GM12873 (cell line): Measurements from ENCODE around the gene ZSWIM2.

Experiments used
- CTCF ChIP-seq: IDR thresholded peaks from 2 replicates; pipeline ENCODE4 v1.5.1; 2012; ENCODE audit warnings: low read depth, mild to moderate bottlenecking, moderate library complexity, low read length, control low read depth; ENCODE audit not compliant: insufficient read depth; ENCODE audit errors: missing control alignments

ZSWIM2 gene

GRCh38 chr2:186871881-186872280 lies 22.9 kb upstream of the ZSWIM2 start:
- no peak for TF ChIP-seq CTCF

GRCh38 chr2:186868344-186868743 lies 19.4 kb upstream of the ZSWIM2 start:
- no peak for TF ChIP-seq CTCF

GRCh38 chr2:186862869-186863709 lies 14.1 kb upstream of the ZSWIM2 start:
- TF ChIP-seq CTCF: peak; percentile 50

GRCh38 chr2:186855216-186855615 lies 6.2 kb upstream of the ZSWIM2 start:
- no peak for TF ChIP-seq CTCF

GRCh38 chr2:186853951-186854350 lies 5.0 kb upstream of the ZSWIM2 start:
- TF ChIP-seq CTCF: no peak

GRCh38 chr2:186852508-186852907 lies 3.5 kb upstream of the ZSWIM2 start:
- no peak for TF ChIP-seq CTCF

GRCh38 chr2:186842373-186842772 lies 6.6 kb downstream of the ZSWIM2 start:
- TF ChIP-seq CTCF: no peak
